Esophagus squamous epithelium (tissue), 5 donors: ENCODE results near the gene CLDN20. TPM values are rescaled to one million over a fixed set of nuclear protein-coding genes. Genes with fewer than 3 reads are reported as not detected.
"Not testable (repeated sequence)": the region's sequence is repeated elsewhere in the genome, so short reads cannot be mapped to it uniquely, and the experiment has no call there.

Source experiments
- DNase-seq: peaks from one replicate; lab custom pipeline; 2025; lab: John Stamatoyannopoulos, UW
- H3K27ac ChIP-seq, 4 donors: fragments of 200-600 bp; sonication (generic); one replicate each; pipeline ENCODE4 v1.5.1; 2016 to 2019; ENCODE audit warnings: mild to moderate bottlenecking in 1 of 4
- H3K27me3 ChIP-seq, 4 donors: fragments of 200-600 bp; sonication (generic); 1 replicate in 3 of 4; 2 replicates in 1 of 4; pipeline versions ENCODE4 v1.5.1 to v1.6.0; 2017 to 2021; ENCODE audit warnings: antibody characterized with exemption in 1 of 4
- H3K36me3 ChIP-seq, 3 donors: fragments of 200-600 bp; sonication (generic); one replicate each; pipeline ENCODE4 v1.5.1; 2016 to 2019
- H3K4me1 ChIP-seq, 3 donors: fragments of 200-600 bp; sonication (generic); one replicate each; pipeline ENCODE4 v1.5.1; 2017 to 2019
- H3K4me3 ChIP-seq, 4 donors: fragments of 200-600 bp; sonication (generic); 1 replicate in 3 of 4; 2 replicates in 1 of 4; pipeline ENCODE4 v1.5.1; 2016 to 2019; ENCODE audit warnings: mild to moderate bottlenecking in 2 of 4, moderate library complexity in 1 of 4
- H3K9me3 ChIP-seq, 3 donors: fragments of 200-600 bp; sonication (generic); one replicate each; pipeline ENCODE4 v1.5.1; 2016 to 2019
- POLR2A ChIP-seq, 4 donors: fragments of 450-650 bp; IDR thresholded peaks; one replicate each; pipeline ENCODE4 v1.6.1; 2017; ENCODE audit warnings: antibody characterized with exemption in 4 of 4, mild to moderate bottlenecking in 4 of 4, moderate library complexity in 3 of 4
- WGBS, 2 donors: methylation state at CpG; one replicate each; pipeline ENCODE4 v1.1.5; 2018; 5-methylcytosine and 5-hydroxymethylcytosine counted together
- intact Hi-C: fragments of 100-400 bp; cut with DNase I; formaldehyde crosslinking; loops from one replicate; pipeline ENCODE4 v1.15.0; 2022
- total RNA-seq, 4 donors: library from RNA; depleted of rRNA; stranded (reverse); fragments of >200 nt; gene quantifications; one replicate each; pipeline ENCODE4 v1.1.0, GENCODE V29; 2016
- TF ChIP-seq, protein P1 (sequence below), 6 experiments: fragments of 450-650 bp in 4 of 6; fragments of 200-600 bp in 2 of 6; sonication (generic) in 2 of 6; IDR thresholded peaks; one replicate each; pipeline ENCODE4 v1.5.1; 2016 to 2019; ENCODE audit warnings: antibody characterized with exemption in 6 of 6, mild to moderate bottlenecking in 4 of 6, moderate library complexity in 4 of 6
- donor health status: DM: yes; HTN: yes; CAD: no.

CLDN20 gene
- total RNA-seq, 4 donors from 2014 or later: 0.19 TPM; not detected in 3

DNA sequence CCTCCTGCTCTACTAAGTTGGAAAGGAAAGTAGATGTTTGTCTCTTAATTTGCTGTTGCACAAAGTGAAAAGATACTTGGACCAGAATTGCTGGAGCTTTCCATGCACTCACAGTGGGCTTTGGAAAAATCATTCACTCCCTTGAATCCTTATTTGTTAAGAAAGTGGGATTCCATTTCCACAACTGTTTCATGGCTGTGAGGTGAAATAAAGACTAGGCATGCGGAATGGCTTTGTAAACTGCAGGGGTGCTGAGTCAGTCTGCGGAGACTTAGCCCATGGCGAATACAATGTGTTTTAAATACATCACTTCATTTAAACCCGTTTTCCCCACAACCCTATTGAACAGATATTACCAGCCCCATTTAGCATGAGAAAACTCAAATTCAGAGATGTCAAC is 36.8 kb upstream of the CLDN20 start:
- no peak for DNase-seq
- WGBS, 2 donors: 94 to 100% methylated on average over 4 of the region's 4 CpGs
- TF ChIP-seq, protein P1, sequence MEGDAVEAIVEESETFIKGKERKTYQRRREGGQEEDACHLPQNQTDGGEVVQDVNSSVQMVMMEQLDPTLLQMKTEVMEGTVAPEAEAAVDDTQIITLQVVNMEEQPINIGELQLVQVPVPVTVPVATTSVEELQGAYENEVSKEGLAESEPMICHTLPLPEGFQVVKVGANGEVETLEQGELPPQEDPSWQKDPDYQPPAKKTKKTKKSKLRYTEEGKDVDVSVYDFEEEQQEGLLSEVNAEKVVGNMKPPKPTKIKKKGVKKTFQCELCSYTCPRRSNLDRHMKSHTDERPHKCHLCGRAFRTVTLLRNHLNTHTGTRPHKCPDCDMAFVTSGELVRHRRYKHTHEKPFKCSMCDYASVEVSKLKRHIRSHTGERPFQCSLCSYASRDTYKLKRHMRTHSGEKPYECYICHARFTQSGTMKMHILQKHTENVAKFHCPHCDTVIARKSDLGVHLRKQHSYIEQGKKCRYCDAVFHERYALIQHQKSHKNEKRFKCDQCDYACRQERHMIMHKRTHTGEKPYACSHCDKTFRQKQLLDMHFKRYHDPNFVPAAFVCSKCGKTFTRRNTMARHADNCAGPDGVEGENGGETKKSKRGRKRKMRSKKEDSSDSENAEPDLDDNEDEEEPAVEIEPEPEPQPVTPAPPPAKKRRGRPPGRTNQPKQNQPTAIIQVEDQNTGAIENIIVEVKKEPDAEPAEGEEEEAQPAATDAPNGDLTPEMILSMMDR (IDR thresholded peaks at IDR 0.05): no peak
- TF ChIP-seq POLR2A (IDR thresholded peaks at IDR 0.05): no peak
- H3K4me1 ChIP-seq: peaks cover 0 to 23% (median 4%) of the 10 kb centered on the region in 3 donors
- H3K36me3 ChIP-seq: no peaks in the 10 kb centered on the region
- intact Hi-C loops: no loop called here
- no peak overlapping the region for H3K4me3 ChIP-seq
- H3K27ac ChIP-seq: no peak overlapping the region
- H3K27me3 ChIP-seq: no peaks in the 10 kb centered on the region
- H3K9me3 ChIP-seq: no peaks in the 10 kb centered on the region

DNA sequence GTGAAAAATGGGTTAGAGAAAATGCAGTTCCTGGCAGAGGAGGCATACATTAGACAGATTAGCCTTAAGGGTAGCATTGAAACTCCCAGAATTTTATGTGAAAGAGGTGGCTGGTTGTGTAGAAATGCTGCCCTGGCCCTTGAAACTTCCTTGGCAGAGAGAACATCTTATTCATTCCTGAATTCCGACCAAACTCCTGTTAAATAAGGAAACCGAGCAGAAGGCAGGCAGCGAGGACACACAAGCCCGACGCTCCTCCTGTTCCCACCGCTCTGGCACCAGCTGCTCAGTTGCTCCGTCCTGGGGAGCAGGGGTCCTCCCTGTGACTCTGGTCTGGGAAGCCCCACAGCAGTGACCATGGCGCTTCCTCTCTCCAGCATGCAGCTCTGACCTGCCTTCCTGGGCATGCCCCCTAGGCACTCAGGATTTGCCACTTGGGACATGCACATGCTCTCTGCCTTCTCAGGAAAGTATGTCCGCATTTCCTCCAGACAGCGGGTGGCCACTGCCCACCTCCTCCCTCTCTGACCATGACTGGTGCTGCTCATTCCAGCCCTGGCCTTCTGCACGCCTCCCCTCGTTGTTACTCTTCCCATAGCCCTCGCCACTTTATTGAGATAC is 35.2 kb upstream of the CLDN20 start:
- Histone ChIP-seq H3K27me3 (no peaks in the 10 kb centered on the region), H3K9me3 (no peaks in the 10 kb centered on the region), H3K4me1 (peaks cover 0 to 22% (median 4%) of the 10 kb centered on the region in 3 donors), H3K4me3 (peak overlapping the region in 2 of 4 donors; percentile 1 to 4), H3K36me3 (no peaks in the 10 kb centered on the region), H3K27ac (peak overlapping the region in 3 of 4 donors; percentile 28 to 70 (median 60))
- 40 to 51% methylated on average over 8 to 12 of the region's 13 CpGs for WGBS, 2 donors
- DNase-seq: no peak
- no peak for TF ChIP-seq POLR2A (IDR thresholded peaks at IDR 0.05)
- TF ChIP-seq, protein P1 (IDR thresholded peaks at IDR 0.05): no peak
- intact Hi-C loops: no loop called here

GRCh38 chr6:155230975-155231374 is 32.8 kb upstream of the CLDN20 start:
- H3K4me1 ChIP-seq: peaks cover 0 to 19% (median 4%) of the 10 kb centered on the region in 3 donors
- intact Hi-C loops, DNase-seq, H3K4me3 ChIP-seq, H3K27ac ChIP-seq, H3K27me3 ChIP-seq, H3K9me3 ChIP-seq, H3K36me3 ChIP-seq: not testable (repeated sequence)
- 57 to 86% methylated on average over 1 to 4 of the region's 4 CpGs for WGBS, 2 donors

GRCh38 chr6:155232848-155233247 is 31.0 kb upstream of the CLDN20 start:
- Histone ChIP-seq H3K27ac (peak overlapping the region in 1 of 4 donors; percentile 59), H3K4me1 (peaks cover 0 to 15% (median 4%) of the 10 kb centered on the region in 3 donors), H3K36me3 (no peaks in the 10 kb centered on the region), H3K9me3 (no peaks in the 10 kb centered on the region), H3K27me3 (no peaks in the 10 kb centered on the region), H3K4me3 (no peak overlapping the region)
- 55 to 92% methylated on average over 5 of the region's 6 CpGs for WGBS, 2 donors
- intact Hi-C loops: no loop called here
- no peak for DNase-seq
- TF ChIP-seq POLR2A (IDR thresholded peaks at IDR 0.05): no peak
- TF ChIP-seq, protein P1 (IDR thresholded peaks at IDR 0.05): no peak

- intact Hi-C loops: no loop called here
Measured at GRCh38 chr6:155234167-155234566, 29.6 kb upstream of the CLDN20 start.

More at GRCh38 chr6:155234167-155234566, 29.6 kb upstream of the CLDN20 start:
- no peak for TF ChIP-seq POLR2A (IDR thresholded peaks at IDR 0.05)
- TF ChIP-seq, protein P1 (IDR thresholded peaks at IDR 0.05): no peak
- H3K9me3 ChIP-seq: no peaks in the 10 kb centered on the region
- H3K4me1 ChIP-seq: peaks cover 0 to 2% (median 0%) of the 10 kb centered on the region in 3 donors
- no peaks in the 10 kb centered on the region for H3K36me3 ChIP-seq
- no peak overlapping the region for H3K4me3 ChIP-seq
- DNase-seq: no peak
- H3K27me3 ChIP-seq: no peaks in the 10 kb centered on the region
- WGBS, 2 donors: 96 to 99% methylated on average over 3 of the region's 4 CpGs
- peak overlapping the region in 1 of 4 donors; percentile 19 for H3K27ac ChIP-seq
